Measurements from ENCODE around the gene SETX.

Gene SETX

GRCh38 chr9:132214027-132214622, 140.7 kb downstream of the SETX start:
- peak; percentile 36 for DNase-seq (ENCODE audit: low spot score)

- DNase-seq (ENCODE audit: low spot score) = no peak
Measured at GRCh38 chr9:132211570-132211969, 143.2 kb downstream of the SETX start.

All from kidney capillary endothelial cell (primary cell).